GM12878 (cell line): ENCODE data around the gene PDIA4. TPM values are rescaled to one million over a fixed set of nuclear protein-coding genes. Genes with fewer than 3 reads are reported as not detected.

Source experiments
- ATAC-seq: fragments of 200-7000 bp; cut with Tn5 transposase; 3 replicates; pipeline ENCODE4 v1.9.1; 2020; ENCODE audit warnings: mild to moderate bottlenecking, moderate library complexity
- BruUV-seq: library from RNA; stranded (reverse); fragments of 400-500 nt; replicated peaks from 2 replicates; lab custom pipeline; 2021; lab: Mats Ljungman, UMichigan
- CTCF ChIA-PET: fragments of 300-600 bp; sonication (Branson Sonifier 250); formaldehyde crosslinking; extraction: SDS; loops from one replicate; lab custom pipeline; 2021; ENCODE audit warnings: inconsistent platforms; lab: Yijun Ruan, JAX
- POLR2A ChIA-PET: fragments of 350-600 bp; formaldehyde crosslinking; extraction: SDS; loops from one replicate; lab custom pipeline; 2021; ENCODE audit warnings: inconsistent platforms; lab: Charles Lee
- RAD21 ChIA-PET: fragments of 300-600 bp; sonication (Branson Sonifier 250); formaldehyde crosslinking; loops from one replicate; lab custom pipeline; 2023; ENCODE audit warnings: antibody characterized with exemption; ENCODE audit not compliant: unreplicated experiment; lab: Charles Lee
- SMC1A ChIA-PET: fragments of 300-600 bp; sonication (Branson Sonifier 250); formaldehyde crosslinking; loops from one replicate; lab custom pipeline; 2023; ENCODE audit not compliant: unreplicated experiment, uncharacterized antibody; lab: Charles Lee
- DNase-seq: peaks from one replicate; pipeline ENCODE4 v3.0.0-alpha.2; 2011; ENCODE audit warnings: low read depth, low spot score
- FAIRE-seq: peaks from 3 replicates; lab custom pipeline; 2011; peaks lifted over from hg19 to GRCh38; lab: Jason Lieb, UNC
- H2AFZ ChIP-seq: 2 replicates; pipeline ENCODE4 v1.6.0; 2011; ENCODE audit warnings: low read depth, low read length, control low read depth; ENCODE audit not compliant: control insufficient read depth
- H3K27ac ChIP-seq: 2 replicates; pipeline ENCODE4 v1.5.1; 2011; ENCODE audit warnings: control low read depth; ENCODE audit not compliant: control insufficient read depth, insufficient read depth
- H3K27me3 ChIP-seq, 2 experiments: replicated peaks in 1 of 2; 2 replicates each; pipeline versions ENCODE4 v1.6.0 to v1.6.1; 2011; ENCODE audit warnings: low read length in 1 of 2; ENCODE audit not compliant: control insufficient read depth in 2 of 2, insufficient read depth in 2 of 2
- H3K36me3 ChIP-seq, 2 experiments: 2 replicates each; pipeline ENCODE4 v1.5.1; 2011; ENCODE audit warnings: low read length in 1 of 2; ENCODE audit not compliant: control insufficient read depth in 2 of 2, insufficient read depth in 2 of 2
- H3K4me1 ChIP-seq: 2 replicates; pipeline ENCODE4 v1.6.1; 2011; ENCODE audit warnings: mild to moderate bottlenecking, low read length, moderate library complexity, mixed read lengths; ENCODE audit not compliant: control insufficient read depth, insufficient read depth
- H3K4me2 ChIP-seq: 2 replicates; pipeline ENCODE4 v1.6.0; 2011; ENCODE audit warnings: control low read depth; ENCODE audit not compliant: control insufficient read depth, insufficient read depth
- H3K4me3 ChIP-seq: fragments of 200-600 bp; sonication (generic); 2 replicates; pipeline ENCODE4 v1.5.1; 2016
- H3K79me2 ChIP-seq: 2 replicates; pipeline ENCODE4 v1.6.0; 2011; ENCODE audit warnings: low read length; ENCODE audit not compliant: control insufficient read depth, insufficient read depth
- H3K9ac ChIP-seq: 2 replicates; pipeline ENCODE4 v1.8.0; 2011; ENCODE audit warnings: low read length, control low read depth, mixed read lengths; ENCODE audit not compliant: control insufficient read depth, insufficient read depth
- H3K9me3 ChIP-seq: replicated peaks from 3 replicates; pipeline ENCODE4 v1.5.1; 2011; ENCODE audit warnings: mild to moderate bottlenecking, low read length; ENCODE audit not compliant: control insufficient read depth, insufficient read depth
- H4K20me1 ChIP-seq: 2 replicates; pipeline ENCODE4 v1.6.0; 2011; ENCODE audit not compliant: control insufficient read depth, insufficient read depth
- CHD1 ChIP-seq: IDR thresholded peaks from 2 replicates; pipeline ENCODE4 v1.6.1; 2012; ENCODE audit warnings: low read depth, low read length, improper control_type of control experiment
- EED ChIP-seq: sonication (generic); IDR thresholded peaks from 2 replicates; pipeline ENCODE4 v1.6.1; 2016; ENCODE audit warnings: antibody characterized with exemption, low read depth
- SKIL ChIP-seq: fragments of 450-650 bp; IDR thresholded peaks from 2 replicates; pipeline ENCODE4 v1.6.1; 2017; ENCODE audit warnings: mild to moderate bottlenecking, low read depth, inconsistent platforms; ENCODE audit not compliant: poor library complexity, severe bottlenecking
- SUZ12 ChIP-seq: fragments of 200-600 bp; sonication (generic); IDR thresholded peaks from one replicate; pipeline ENCODE4 v1.6.1; 2018; ENCODE audit warnings: antibody characterized with exemption, mild to moderate bottlenecking; ENCODE audit not compliant: unreplicated experiment
- TAF1 ChIP-seq: IDR thresholded peaks from 2 replicates; pipeline ENCODE4 v1.6.1; 2011; ENCODE audit warnings: mild to moderate bottlenecking, low read depth, low read length, borderline replicate concordance
- TCF7 ChIP-seq: IDR thresholded peaks from 2 replicates; pipeline ENCODE4 v1.6.1; 2014; ENCODE audit warnings: antibody characterized with exemption, borderline replicate concordance
- ZNF622 ChIP-seq: fragments of 450-650 bp; IDR thresholded peaks from 2 replicates; pipeline ENCODE4 v1.6.1; 2017; ENCODE audit warnings: mild to moderate bottlenecking, inconsistent platforms
- WGBS: methylation state at CpG from one replicate; pipeline ENCODE4 v1.1.6; 2016; ENCODE audit warnings: low lambda C conversion rate; ENCODE audit not compliant: insufficient replicate concordance, insufficient coverage; ENCODE audit errors: missing lambda C conversion rate; 5-methylcytosine and 5-hydroxymethylcytosine counted together
- in situ Hi-C: fragments of 300-500 bp; cut with MboI; formaldehyde crosslinking; loops from 9 replicates; pipeline ENCODE4 v1.14.3; 2018; ENCODE audit warnings: mixed read lengths
- intact Hi-C: fragments of 100-400 bp; cut with micrococcal nuclease; formaldehyde crosslinking; loops from one replicate; pipeline ENCODE4 v1.14.2; 2022; ENCODE audit not compliant: unreplicated experiment
- polyA plus RNA-seq, 11 experiments: library from polyadenylated mRNA; depleted of rRNA in 4 of 11; unstranded in 6 of 11; stranded (reverse) in 5 of 11; fragments of >200 nt; fragmentation: Nextera tagmentation in 4 of 11; fragmentation: Illumina TruSeq in 1 of 11; extraction: Ambion mirVana in 4 of 11; extraction: Trizol in 1 of 11; gene quantifications; 1 replicate in 1 of 11; 2 replicates in 10 of 11; pipeline versions ENCODE4 v1.2.1 to v1.2.3, GENCODE V29; 2011 to 2016; ENCODE audit warnings: inconsistent platforms in 2 of 11, missing spikeins in 2 of 11, low read depth in 1 of 11
- total RNA-seq, 4 experiments: library from RNA; depleted of rRNA in 3 of 4; stranded (reverse); fragments of >200 nt in 3 of 4; fragmentation: Illumina TruSeq in 1 of 4; extraction: Trizol in 1 of 4; gene quantifications; 2 replicates each; pipeline versions ENCODE4 v1.2.1 to v1.2.3, GENCODE V29; 2013 to 2021
- TF ChIP-seq, protein P1 (sequence below): fragments of 450-650 bp; IDR thresholded peaks from 2 replicates; pipeline ENCODE4 v1.6.1; 2016; ENCODE audit warnings: mild to moderate bottlenecking

Gene PDIA4
- total and polyA plus RNA-seq, 10 of the 15 experiments (the other 5 are each of a cell fraction or from before 2014, with no cell fraction given): 7.1 to 306 (median 106) TPM

DNA sequence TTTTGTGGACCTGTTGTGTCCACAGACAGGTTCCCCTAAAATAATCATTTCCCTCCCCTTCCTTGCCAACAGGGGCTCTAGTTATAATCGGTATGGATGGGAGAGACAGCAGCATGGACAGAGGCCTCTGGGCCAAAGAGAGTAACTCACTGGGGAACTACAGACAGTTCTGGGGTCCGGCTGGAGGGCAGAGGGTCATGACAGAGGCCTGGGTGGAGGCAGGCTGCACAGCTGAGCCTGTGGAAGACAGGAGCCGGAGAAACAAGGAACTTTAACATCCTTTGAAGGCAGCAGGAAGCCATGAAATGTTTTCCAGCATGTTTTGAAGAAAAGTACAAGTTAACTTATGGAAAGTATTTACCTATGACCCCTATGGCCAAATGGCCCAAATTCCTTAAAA lies 68.6 kb downstream of the PDIA4 start:
- no peaks in the 10 kb centered on the region for H3K36me3 ChIP-seq
- ChIA-PET SMC1A (interaction anchor here (1.9 kb wide), 1 partner anchor 103 kb away, joined by 5 read pairs; no protein-coding TSS in a partner anchor), POLR2A (interaction anchor here (0.6 kb wide), 1 partner anchor 100 kb away, joined by 4 read pairs; no protein-coding TSS in a partner anchor), RAD21 (no interaction called here), CTCF (interaction anchor here (1.4 to 1.5 kb wide), 2 partner anchors 385 to 457 kb away, joined by 4 to 5 read pairs; no protein-coding TSS in a partner anchor)
- H3K27ac ChIP-seq: no peak overlapping the region
- WGBS: 61% methylated on average over 3 of the region's 3 CpGs
- H3K9me3 ChIP-seq: no peaks in the 10 kb centered on the region
- no peaks in the 10 kb centered on the region for H3K79me2 ChIP-seq
- no TSS peak for BruUV-seq
- no peaks in the 10 kb centered on the region for H3K4me1 ChIP-seq
- ATAC-seq: no peak
- in situ Hi-C loops (loop anchor here (5.0 kb wide), 3 partner anchors 382 to 692 kb away; no protein-coding TSS in a partner anchor), intact Hi-C loops (loop anchor here (5.0 to 10.0 kb wide), 2 partner anchors 155 to 257 kb away; no protein-coding TSS in a partner anchor)
- no peak overlapping the region for H3K4me2 ChIP-seq
- no peak for DNase-seq
- peaks cover 0 to 3% of the 10 kb centered on the region in 2 experiments; a peak in 2 of 4 replicates for H3K27me3 ChIP-seq
- H4K20me1 ChIP-seq: no peaks in the 10 kb centered on the region
- no peak overlapping the region for H3K9ac ChIP-seq
- no peak overlapping the region for H2AFZ ChIP-seq
- no peak for TF ChIP-seq SKIL
- TF ChIP-seq EED: no peak
- no peak for TF ChIP-seq CHD1
- TF ChIP-seq SUZ12: no peak
- no peak for TF ChIP-seq ZNF622
- no peak for TF ChIP-seq TCF7
- TF ChIP-seq, protein P1, sequence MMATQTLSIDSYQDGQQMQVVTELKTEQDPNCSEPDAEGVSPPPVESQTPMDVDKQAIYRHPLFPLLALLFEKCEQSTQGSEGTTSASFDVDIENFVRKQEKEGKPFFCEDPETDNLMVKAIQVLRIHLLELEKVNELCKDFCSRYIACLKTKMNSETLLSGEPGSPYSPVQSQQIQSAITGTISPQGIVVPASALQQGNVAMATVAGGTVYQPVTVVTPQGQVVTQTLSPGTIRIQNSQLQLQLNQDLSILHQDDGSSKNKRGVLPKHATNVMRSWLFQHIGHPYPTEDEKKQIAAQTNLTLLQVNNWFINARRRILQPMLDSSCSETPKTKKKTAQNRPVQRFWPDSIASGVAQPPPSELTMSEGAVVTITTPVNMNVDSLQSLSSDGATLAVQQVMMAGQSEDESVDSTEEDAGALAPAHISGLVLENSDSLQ: no peak
- TF ChIP-seq TAF1: no peak
- no peak overlapping the region for H3K4me3 ChIP-seq
- no peak for FAIRE-seq
